Measurements from ENCODE around the gene NACC2.

The NACC2 gene

GRCh38 chr9:135968601-135969000 lies 126.5 kb downstream of the NACC2 start:
- in situ Hi-C loops (cut with MboI; ENCODE audit: low sequenced_read_pairs): loop anchor here (10.0 kb wide), 1 partner anchor 156 kb away; no protein-coding TSS in a partner anchor

GRCh38 chr9:135968083-135968476 lies 127.0 kb downstream of the NACC2 start:
- in situ Hi-C loops (cut with MboI; ENCODE audit: low sequenced_read_pairs): loop anchor here (10.0 kb wide), 1 partner anchor 157 kb away; no protein-coding TSS in a partner anchor

- in situ Hi-C loops (cut with MboI; ENCODE audit: low sequenced_read_pairs): loop anchor here (10.0 kb wide), 1 partner anchor 158 kb away; no protein-coding TSS in a partner anchor
These were observed 128.2 kb downstream of the NACC2 start for GRCh38 chr9:135966916-135967260.

GRCh38 chr9:135965124-135965756 lies 129.8 kb downstream of the NACC2 start:
- in situ Hi-C loops (cut with MboI; ENCODE audit: low sequenced_read_pairs): loop anchor here (10.0 kb wide), 1 partner anchor 160 kb away; no protein-coding TSS in a partner anchor

GRCh38 chr9:135963938-135964337 lies 131.2 kb downstream of the NACC2 start:
- in situ Hi-C loops (cut with MboI; ENCODE audit: low sequenced_read_pairs): loop anchor here (10.0 kb wide), 1 partner anchor 161 kb away; no protein-coding TSS in a partner anchor

- in situ Hi-C loops (cut with MboI; ENCODE audit: low sequenced_read_pairs): loop anchor here (10.0 kb wide), 1 partner anchor 161 kb away; no protein-coding TSS in a partner anchor
These were observed 131.8 kb downstream of the NACC2 start for GRCh38 chr9:135963338-135963737.

- in situ Hi-C loops (cut with MboI; ENCODE audit: low sequenced_read_pairs): loop anchor here (10.0 kb wide), 1 partner anchor 162 kb away; no protein-coding TSS in a partner anchor
These were observed 132.3 kb downstream of the NACC2 start for GRCh38 chr9:135962696-135963307.

GRCh38 chr9:135961811-135962695 lies 133.0 kb downstream of the NACC2 start:
- in situ Hi-C loops (cut with MboI; ENCODE audit: low sequenced_read_pairs): loop anchor here (10.0 kb wide), 1 partner anchor 163 kb away; no protein-coding TSS in a partner anchor

GRCh38 chr9:135961277-135961715 lies 133.8 kb downstream of the NACC2 start, which contains the start of gene UBAC1:
Gene UBAC1, minus strand, starts transcription at chr9:135961373. Its CDS starts 211 bp downstream, at chr9:135961162.
- in situ Hi-C loops (cut with MboI; ENCODE audit: low sequenced_read_pairs): loop anchor here (10.0 kb wide), 1 partner anchor 164 kb away; no protein-coding TSS in a partner anchor

GRCh38 chr9:135960411-135961276 lies 134.4 kb downstream of the NACC2 start:
- in situ Hi-C loops (cut with MboI; ENCODE audit: low sequenced_read_pairs): loop anchor here (10.0 kb wide), 1 partner anchor 164 kb away; no protein-coding TSS in a partner anchor

- in situ Hi-C loops (cut with MboI; ENCODE audit: low sequenced_read_pairs): loop anchor here (10.0 kb wide), 1 partner anchor 165 kb away; no protein-coding TSS in a partner anchor
These were observed 135.3 kb downstream of the NACC2 start for GRCh38 chr9:135959814-135960213.

GRCh38 chr9:135958485-135958884 lies 136.6 kb downstream of the NACC2 start:
- in situ Hi-C loops (cut with MboI; ENCODE audit: low sequenced_read_pairs): no loop called here

- in situ Hi-C loops (cut with MboI; ENCODE audit: low sequenced_read_pairs): no loop called here
These were observed 137.7 kb downstream of the NACC2 start for GRCh38 chr9:135957431-135957830.

- in situ Hi-C loops (cut with MboI; ENCODE audit: low sequenced_read_pairs): no loop called here
These were observed 138.3 kb downstream of the NACC2 start for GRCh38 chr9:135956802-135957174.

Data from HL-60/S4 treated with phorbol 12-myristate 13-acetate at 8.2 ng/mL for 4 days and 3 days (cell line).